H9 (cell line): ENCODE results near the gene ZNF236. TPM values are rescaled to one million over a fixed set of nuclear protein-coding genes. Genes with fewer than 3 reads are reported as not detected.

ENCODE experiments used
- DNase-seq: peaks from one replicate; pipeline ENCODE4 v3.0.0-alpha.2; 2017
- H2AFZ ChIP-seq: one replicate; pipeline ENCODE4 v1.6.1; 2013; ENCODE audit warnings: mild to moderate bottlenecking, low read length, control low read depth, moderate library complexity
- H2AK5ac ChIP-seq: 2 replicates; pipeline ENCODE4 v1.6.1; 2013; ENCODE audit warnings: low read length, control low read depth, mixed read lengths; ENCODE audit not compliant: insufficient read length
- H2BK120ac ChIP-seq: one replicate; pipeline ENCODE4 v1.6.1; 2013; ENCODE audit warnings: low read depth, mild to moderate bottlenecking, low read length, control low read depth, inconsistent platforms; ENCODE audit not compliant: poor library complexity, severe bottlenecking
- H2BK12ac ChIP-seq: 2 replicates; pipeline ENCODE4 v1.6.1; 2013; ENCODE audit warnings: low read length, control low read depth, mixed read lengths, low read depth; ENCODE audit not compliant: insufficient read length
- H2BK15ac ChIP-seq: 2 replicates; pipeline ENCODE4 v1.6.1; 2013; ENCODE audit warnings: low read depth, low read length, control low read depth
- H2BK20ac ChIP-seq: one replicate; pipeline ENCODE4 v1.6.1; 2013; ENCODE audit warnings: low read depth, mild to moderate bottlenecking, low read length, control low read depth, inconsistent platforms; ENCODE audit not compliant: poor library complexity, severe bottlenecking
- H2BK5ac ChIP-seq: 2 replicates; pipeline ENCODE4 v1.6.1; 2013; ENCODE audit warnings: low read length, control low read depth, mixed read lengths; ENCODE audit not compliant: insufficient read length
- H3K14ac ChIP-seq: 2 replicates; pipeline ENCODE4 v1.6.1; 2013; ENCODE audit warnings: low read length, control low read depth; ENCODE audit not compliant: insufficient read depth
- H3K18ac ChIP-seq: 2 replicates; pipeline ENCODE4 v1.6.1; 2013; ENCODE audit warnings: low read depth, mild to moderate bottlenecking, mixed read lengths, low read length, control low read depth; ENCODE audit not compliant: insufficient read length
- H3K23ac ChIP-seq: 2 replicates; pipeline ENCODE4 v1.6.1; 2013; ENCODE audit warnings: low read length, control low read depth, mixed read lengths, low read depth; ENCODE audit not compliant: insufficient read length
- H3K23me2 ChIP-seq: 2 replicates; pipeline ENCODE4 v1.6.1; 2013; ENCODE audit warnings: low read depth, mild to moderate bottlenecking, mixed read lengths, low read length, control low read depth; ENCODE audit not compliant: insufficient read length, poor library complexity, severe bottlenecking
- H3K27ac ChIP-seq: 2 replicates; pipeline ENCODE4 v1.5.1; 2013; ENCODE audit warnings: low read length, control low read depth, mixed read lengths, low read depth; ENCODE audit not compliant: insufficient read length
- H3K27me3 ChIP-seq: 2 replicates; pipeline ENCODE4 v1.6.1; 2013; ENCODE audit warnings: low read length, control low read depth, inconsistent platforms; ENCODE audit not compliant: insufficient read depth
- H3K4ac ChIP-seq: 2 replicates; pipeline ENCODE4 v1.6.1; 2013; ENCODE audit warnings: low read depth, mild to moderate bottlenecking, control low read depth, inconsistent platforms, low read length, moderate library complexity
- H3K4me1 ChIP-seq: 2 replicates; pipeline ENCODE4 v1.6.1; 2013; ENCODE audit warnings: low read length, control low read depth, inconsistent platforms; ENCODE audit not compliant: insufficient read depth
- H3K4me2 ChIP-seq: 2 replicates; pipeline ENCODE4 v1.6.1; 2013; ENCODE audit warnings: low read length, control low read depth, mixed read lengths; ENCODE audit not compliant: insufficient read length, insufficient read depth
- H3K56ac ChIP-seq: 2 replicates; pipeline ENCODE4 v1.6.1; 2013; ENCODE audit warnings: low read depth, mild to moderate bottlenecking, mixed read lengths, low read length, control low read depth; ENCODE audit not compliant: insufficient read length
- H3K79me1 ChIP-seq: 2 replicates; pipeline ENCODE4 v1.6.1; 2013; ENCODE audit warnings: low read depth, mild to moderate bottlenecking, moderate library complexity, low read length, control low read depth, inconsistent platforms; ENCODE audit not compliant: insufficient read depth, poor library complexity, severe bottlenecking
- H3K79me2 ChIP-seq: 2 replicates; pipeline ENCODE4 v1.6.1; 2013; ENCODE audit warnings: low read length, control low read depth, inconsistent platforms; ENCODE audit not compliant: insufficient read depth
- H3K9ac ChIP-seq: 2 replicates; pipeline ENCODE4 v1.6.1; 2013; ENCODE audit warnings: low read length, control low read depth, mixed read lengths; ENCODE audit not compliant: insufficient read length; ENCODE audit errors: extremely low read depth
- H3K9me3 ChIP-seq: one replicate; pipeline ENCODE4 v1.6.1; 2013; ENCODE audit warnings: low read depth, low read length, inconsistent platforms; ENCODE audit not compliant: control insufficient read depth
- H3T11ph ChIP-seq: one replicate; pipeline ENCODE4 v1.6.1; 2013; ENCODE audit warnings: mild to moderate bottlenecking, low read length, control low read depth, inconsistent platforms
- H4K20me1 ChIP-seq: one replicate; pipeline ENCODE4 v1.6.1; 2013; ENCODE audit not compliant: control insufficient read depth, insufficient read length, insufficient read depth
- H4K5ac ChIP-seq: 2 replicates; pipeline ENCODE4 v1.6.1; 2013; ENCODE audit warnings: low read depth, mild to moderate bottlenecking, mixed read lengths, low read length, control low read depth; ENCODE audit not compliant: insufficient read length
- H4K8ac ChIP-seq: replicated peaks from 2 replicates; pipeline ENCODE4 v1.6.1; 2013; ENCODE audit warnings: low read length, control low read depth, mixed read lengths, low read depth; ENCODE audit not compliant: insufficient read length
- H4K91ac ChIP-seq: 2 replicates; pipeline ENCODE4 v1.6.1; 2013; ENCODE audit warnings: low read depth, mild to moderate bottlenecking, moderate library complexity, mixed read lengths, low read length, control low read depth; ENCODE audit not compliant: insufficient read length
- H3K27ac Mint-ChIP-seq, 3 experiments: 2 replicates in 2 of 3; 3 replicates in 1 of 3; pipeline ENCODE4 v1.8.0; 2020 to 2021; ENCODE audit warnings: mixed read lengths in 3 of 3, mild to moderate bottlenecking in 1 of 3, moderate library complexity in 1 of 3
- H3K27me3 Mint-ChIP-seq: 2 replicates; pipeline ENCODE4 v1.8.0; 2021; ENCODE audit warnings: low read depth, mild to moderate bottlenecking, moderate library complexity, mixed read lengths
- H3K36me3 Mint-ChIP-seq, 3 experiments: 2 replicates in 2 of 3; 3 replicates in 1 of 3; pipeline ENCODE4 v1.8.0; 2020 to 2021; ENCODE audit warnings: low read depth in 3 of 3, mixed read lengths in 3 of 3; ENCODE audit not compliant: insufficient read depth in 1 of 3
- H3K4me1 Mint-ChIP-seq, 2 experiments: 2 replicates each; pipeline ENCODE4 v1.8.0; 2020; ENCODE audit warnings: mixed read lengths in 2 of 2
- H3K4me3 Mint-ChIP-seq, 2 experiments: 2 replicates in 1 of 2; 3 replicates in 1 of 2; pipeline ENCODE4 v1.8.0; 2020 to 2021; ENCODE audit warnings: mild to moderate bottlenecking in 2 of 2, mixed read lengths in 2 of 2, moderate library complexity in 1 of 2
- H3K9me3 Mint-ChIP-seq, 2 experiments: 2 replicates in 1 of 2; 3 replicates in 1 of 2; pipeline ENCODE4 v1.8.0; 2020; ENCODE audit warnings: mild to moderate bottlenecking in 2 of 2, mixed read lengths in 2 of 2, moderate library complexity in 1 of 2
- CTCF ChIP-seq: fragments of 200-600 bp; sonication (generic); conservative IDR thresholded peaks from 3 replicates; pipeline ENCODE4 v1.8.0; 2021; ENCODE audit warnings: antibody characterized with exemption, mild to moderate bottlenecking
- WGBS: extraction: QIAGEN DNeasy Blood & Tissue Kit; methylation state at CpG from one replicate; pipeline ENCODE4 v1.1.7; 2013; ENCODE audit warnings: missing lambda C conversion rate, low lambda C conversion rate, mixed read lengths; ENCODE audit not compliant: insufficient read length; ENCODE audit errors: extremely low coverage; 5-methylcytosine and 5-hydroxymethylcytosine counted together
- total RNA-seq: library from RNA; stranded (reverse); gene quantifications from 2 replicates; pipeline ENCODE4 v1.2.1, GENCODE V29; 2021

Gene ZNF236
- total RNA-seq, 1 experiment from 2014 or later: 16.0 TPM

GRCh38 chr18:76993573-76993972 is 171.2 kb downstream of the ZNF236 start:
- Mint-ChIP-seq H3K4me3 (no peak overlapping the region), H3K36me3 (no peaks in the 10 kb centered on the region; a peak in 1 of 7 replicates)
- H3K27me3 ChIP-seq: no peaks in the 10 kb centered on the region

More at GRCh38 chr18:76993573-76993972, 171.2 kb downstream of the ZNF236 start:
- no CpG with 5 or more reads among the region's 11 CpGs for WGBS
- Histone ChIP-seq H4K91ac (no peak overlapping the region), H3K4me2 (no peak overlapping the region), H3T11ph (no peak overlapping the region), H4K5ac (no peak overlapping the region), H2BK12ac (no peak overlapping the region), H2AK5ac (no peak overlapping the region), H2AFZ (no peak overlapping the region), H2BK5ac (no peak overlapping the region), H3K9ac (no peak overlapping the region), H3K14ac (no peak overlapping the region), H3K23ac (no peak overlapping the region), H3K9me3 (no peaks in the 10 kb centered on the region), H3K4me1 (no peaks in the 10 kb centered on the region), H4K20me1 (no peaks in the 10 kb centered on the region), H2BK120ac (no peak overlapping the region), H3K56ac (no peak overlapping the region), H2BK15ac (no peak overlapping the region), H3K79me2 (no peaks in the 10 kb centered on the region), H3K27ac (no peak overlapping the region), H3K23me2 (no peaks in the 10 kb centered on the region), H3K18ac (no peak overlapping the region), H2BK20ac (no peak overlapping the region), H4K8ac (no peak overlapping the region), H3K4ac (no peak overlapping the region), H3K79me1 (no peaks in the 10 kb centered on the region)
- H3K27ac Mint-ChIP-seq: no peak overlapping the region
- peaks cover 25 to 46% of the 10 kb centered on the region in 2 experiments for H3K4me1 Mint-ChIP-seq
- TF ChIP-seq CTCF: no peak
- DNase-seq: no peak
- no peaks in the 10 kb centered on the region for H3K9me3 Mint-ChIP-seq
- peaks cover 5% of the 10 kb centered on the region for H3K27me3 Mint-ChIP-seq
